OCI-LY7 (cell line): ENCODE measurements around the gene CENPP. TPM values are rescaled to one million over a fixed set of nuclear protein-coding genes. Genes with fewer than 3 reads are reported as not detected.

Experiments
- BruUV-seq: library from RNA; stranded (reverse); fragments of 400-500 nt; replicated peaks from 2 replicates; lab custom pipeline; 2021; lab: Mats Ljungman, UMichigan
- CTCF ChIA-PET: fragments of 300-600 bp; sonication (Branson Sonifier 250); formaldehyde crosslinking; loops from one replicate; lab custom pipeline; 2022; ENCODE audit warnings: antibody characterized with exemption; ENCODE audit not compliant: unreplicated experiment; lab: Charles Lee
- POLR2A ChIA-PET: fragments of 300-600 bp; sonication (Branson Sonifier 250); formaldehyde crosslinking; loops from one replicate; lab custom pipeline; 2022; ENCODE audit warnings: antibody characterized with exemption; lab: Charles Lee
- DNase-seq: peaks from one replicate; pipeline ENCODE4 v3.0.0-alpha.2; 2015; ENCODE audit warnings: low spot score
- H2AFZ ChIP-seq: fragments of 200-600 bp; sonication (generic), shearing (Covaris generic); 2 replicates; pipeline ENCODE4 v1.6.1; 2014; ENCODE audit warnings: mild to moderate bottlenecking, antibody characterized with exemption, low read length, moderate library complexity
- H3K27ac ChIP-seq: fragments of 200-600 bp; sonication (generic); 2 replicates; pipeline ENCODE4 v1.5.1; 2014; ENCODE audit warnings: mixed run types, low read depth, mild to moderate bottlenecking, moderate library complexity, low read length, inconsistent platforms; ENCODE audit not compliant: poor library complexity, severe bottlenecking
- H3K36me3 ChIP-seq: fragments of 200-600 bp; sonication (generic); 2 replicates; pipeline ENCODE4 v1.6.1; 2014; ENCODE audit warnings: mild to moderate bottlenecking, antibody characterized with exemption, low read length, moderate library complexity, mixed read lengths; ENCODE audit not compliant: insufficient read depth
- H3K4me1 ChIP-seq: fragments of 200-600 bp; sonication (generic); 2 replicates; pipeline ENCODE4 v1.5.1; 2014; ENCODE audit warnings: mild to moderate bottlenecking, low read length; ENCODE audit not compliant: insufficient read depth, poor library complexity, severe bottlenecking
- H3K4me2 ChIP-seq: fragments of 200-600 bp; sonication (generic); 2 replicates; pipeline ENCODE4 v1.6.1; 2014; ENCODE audit warnings: mild to moderate bottlenecking, low read length
- H3K4me3 ChIP-seq: fragments of 200-600 bp; sonication (generic); 2 replicates; pipeline ENCODE4 v1.5.1; 2014; ENCODE audit warnings: mild to moderate bottlenecking, low read depth, low read length; ENCODE audit not compliant: poor library complexity, severe bottlenecking
- H3K79me2 ChIP-seq: fragments of 200-600 bp; sonication (generic); 2 replicates; pipeline ENCODE4 v1.6.1; 2016; ENCODE audit warnings: low read depth, mild to moderate bottlenecking, low read length, moderate library complexity, mixed read lengths; ENCODE audit not compliant: insufficient read depth
- H3K9me2 ChIP-seq: fragments of 200-600 bp; sonication (generic); 2 replicates; pipeline ENCODE4 v1.6.1; 2016; ENCODE audit warnings: mild to moderate bottlenecking, low read length, mixed read lengths; ENCODE audit not compliant: insufficient read depth
- H3K9me3 ChIP-seq: fragments of 200-600 bp; sonication (generic); 2 replicates; pipeline ENCODE4 v1.6.1; 2014; ENCODE audit warnings: mild to moderate bottlenecking, mixed run types, low read length, mixed read lengths
- H4K20me1 ChIP-seq: fragments of 200-600 bp; sonication (generic); 2 replicates; pipeline ENCODE4 v1.6.1; 2014; ENCODE audit warnings: mild to moderate bottlenecking, antibody characterized with exemption, low read length, moderate library complexity, mixed read lengths; ENCODE audit not compliant: insufficient read depth
- CTCF ChIP-seq: fragments of 200-600 bp; sonication (generic); conservative IDR thresholded peaks from 2 replicates; pipeline ENCODE4 v1.5.1; 2014; ENCODE audit warnings: mild to moderate bottlenecking, antibody characterized with exemption, low read length, moderate library complexity, mixed read lengths
- EZH2phosphoT487 ChIP-seq: fragments of 200-600 bp; sonication (generic); IDR thresholded peaks from 2 replicates; pipeline ENCODE4 v1.6.1; 2018; ENCODE audit warnings: low read depth, borderline replicate concordance, mild to moderate bottlenecking, mixed run types, antibody characterized with exemption, low read length, moderate library complexity, mixed read lengths
- intact Hi-C: fragments of 100-400 bp; cut with micrococcal nuclease; formaldehyde crosslinking; loops from one replicate; pipeline ENCODE4 v1.10.0; 2022; ENCODE audit not compliant: unreplicated experiment
- total RNA-seq, 2 experiments: library from RNA; depleted of rRNA in 1 of 2; stranded (reverse); fragments of >200 nt in 1 of 2; shearing (Covaris generic) in 1 of 2; gene quantifications; 2 replicates each; pipeline ENCODE4 v1.2.3, GENCODE V29; 2014 to 2022

The CENPP gene
- total RNA-seq, 2 experiments from 2014 or later, result 25.4 to 30.9 TPM

- Histone ChIP-seq H3K27ac (no peak overlapping the region), H3K4me2 (no peak overlapping the region), H3K4me1 (no peaks in the 10 kb centered on the region), H4K20me1 (no peaks in the 10 kb centered on the region), H2AFZ (no peak overlapping the region), H3K4me3 (no peak overlapping the region), H3K36me3 (no peaks in the 10 kb centered on the region), H3K79me2 (no peaks in the 10 kb centered on the region), H3K9me2 (no peaks in the 10 kb centered on the region), H3K9me3 (no peaks in the 10 kb centered on the region)
- TF ChIP-seq CTCF, result no peak
- TF ChIP-seq EZH2phosphoT487, result no peak
- intact Hi-C loops, result no loop called here
- ChIA-PET POLR2A (interaction anchor here (0.6 to 1.1 kb wide), 2 partner anchors 71 to 115 kb away, joined by 3 read pairs; no protein-coding TSS in a partner anchor), CTCF (no interaction called here)
- no peak for DNase-seq
- BruUV-seq, result no TSS peak
These were observed 192.4 kb downstream of the CENPP start for GRCh38 chr9:92518199-92518598.

GRCh38 chr9:92520837-92521236 lies 195.1 kb downstream of the CENPP start:
- Histone ChIP-seq H3K79me2 (no peaks in the 10 kb centered on the region), H3K4me1 (no peaks in the 10 kb centered on the region), H4K20me1 (no peaks in the 10 kb centered on the region), H3K4me2 (no peak overlapping the region), H3K9me3 (no peaks in the 10 kb centered on the region), H3K4me3 (no peak overlapping the region), H3K9me2 (no peaks in the 10 kb centered on the region), H3K36me3 (no peaks in the 10 kb centered on the region), H3K27ac (no peak overlapping the region), H2AFZ (no peak overlapping the region)
- intact Hi-C loops, result no loop called here
- ChIA-PET POLR2A (no interaction called here), CTCF (no interaction called here)
- no TSS peak for BruUV-seq
- TF ChIP-seq EZH2phosphoT487, result no peak
- TF ChIP-seq CTCF, result no peak
- no peak for DNase-seq

- ChIA-PET POLR2A (interaction anchor here (1.2 to 1.4 kb wide), 2 partner anchors 15 to 23 kb away, joined by 3 to 6 read pairs; no protein-coding TSS in a partner anchor), CTCF (no interaction called here)
- intact Hi-C loops, result no loop called here
- Histone ChIP-seq H3K27ac (no peak overlapping the region), H3K79me2 (no peaks in the 10 kb centered on the region), H3K4me3 (no peak overlapping the region), H2AFZ (no peak overlapping the region), H3K9me3 (no peaks in the 10 kb centered on the region), H3K4me2 (no peak overlapping the region), H3K9me2 (no peaks in the 10 kb centered on the region), H3K36me3 (no peaks in the 10 kb centered on the region), H4K20me1 (no peaks in the 10 kb centered on the region), H3K4me1 (no peaks in the 10 kb centered on the region)
- TF ChIP-seq EZH2phosphoT487 (no peak), CTCF (no peak)
- BruUV-seq, result no TSS peak
- DNase-seq, result no peak
These were observed 197.5 kb downstream of the CENPP start for GRCh38 chr9:92522983-92523970.
